Measurements from ENCODE around the gene CELA3A. TPM values are rescaled to one million over a fixed set of nuclear protein-coding genes. Genes with fewer than 3 reads are reported as not detected.

The CELA3A gene
- 0.23 TPM for total RNA-seq

DNA sequence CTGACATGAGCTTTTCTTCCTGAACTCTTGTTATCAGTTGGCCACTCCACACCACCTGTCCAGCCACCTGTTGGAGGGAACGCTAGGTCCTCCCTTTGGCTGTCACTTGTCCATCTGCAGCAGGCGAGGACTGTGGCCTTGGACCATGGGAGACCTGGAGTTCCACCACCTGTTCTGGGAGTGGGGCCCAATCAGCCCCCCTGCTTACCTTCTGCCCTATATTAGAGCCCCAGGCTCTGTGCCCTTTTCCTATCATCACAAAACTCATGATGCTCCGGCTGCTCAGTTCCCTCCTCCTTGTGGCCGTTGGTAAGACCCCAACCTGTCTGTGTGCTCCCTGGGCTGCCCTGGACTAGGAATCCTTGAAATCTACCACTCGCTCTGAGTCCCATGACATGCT is at the start of gene CELA3A:
CELA3A (plus strand) TSS at position 249 of the 400 bp plus-strand sequence; CDS start at position 267, 18 bp downstream.

GRCh38 chr1:21976703-21977239 is 24.7 kb upstream of the CELA3A start, which contains the start of gene CELA3B:
CELA3B (plus strand) TSS chr1:21977022; CDS start chr1:21977040, 18 bp downstream.

DNA sequence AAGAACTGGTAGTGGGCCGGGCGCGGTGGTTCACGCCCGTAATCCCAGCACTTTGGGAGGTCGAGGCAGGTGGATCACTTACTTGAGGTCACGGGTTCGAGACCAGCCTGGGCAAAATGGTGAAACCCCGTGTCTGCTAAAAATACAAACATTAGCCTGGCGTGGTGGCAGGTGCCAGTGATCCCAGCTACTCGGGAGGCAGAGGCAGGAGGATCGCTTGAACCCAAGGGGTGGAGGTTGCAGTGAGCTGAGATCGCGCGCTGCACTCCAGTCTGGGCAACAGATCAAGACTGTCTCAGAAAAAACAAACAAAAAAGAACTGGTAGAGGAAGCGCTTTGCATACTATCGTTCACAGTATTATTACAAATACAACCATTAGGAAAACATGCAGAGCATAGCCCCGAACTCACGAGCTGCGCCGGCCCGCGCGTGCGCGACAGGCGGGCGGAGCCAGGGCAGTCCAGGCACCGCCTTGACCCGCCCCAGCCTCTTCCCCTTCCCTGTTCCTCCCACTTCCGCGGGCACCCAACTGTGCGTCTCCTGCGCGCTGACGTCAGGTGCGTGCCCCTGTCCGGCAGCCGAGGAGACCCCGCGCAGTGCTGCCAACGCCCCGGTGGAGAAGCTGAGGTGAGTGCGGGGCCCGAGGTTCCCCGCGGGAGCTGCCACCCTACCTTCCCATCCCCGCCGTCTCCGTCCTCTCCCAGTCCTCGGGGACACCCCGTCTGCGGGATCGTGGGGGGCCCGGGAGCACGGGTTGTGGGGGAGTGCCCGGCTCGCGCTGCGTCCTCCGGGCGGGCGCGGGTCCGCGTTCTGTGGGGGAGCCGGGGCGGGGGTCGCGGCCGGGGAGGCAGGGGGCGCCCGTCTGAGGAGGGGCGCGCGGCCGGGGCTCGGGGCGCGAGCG is 50.9 kb downstream of the CELA3A start, which contains the start of gene CDC42:
CDC42 (plus strand) TSS at position 595 of the 902 bp plus-strand sequence. CDS start 25,770 bp downstream, outside the sequence.

Small RNA genes lying within 50 kb of the gene (small RNA-seq; reads per million reads assigned to genes)
- not detected for gene RN7SL186P (ENCODE audit: low replicate concordance)
- not detected for gene RN7SL386P (ENCODE audit: low replicate concordance)
- not detected for gene RNU6-1022P (ENCODE audit: low replicate concordance)
- gene RNU6-776P (ENCODE audit: low replicate concordance): not detected

Other genes with a start within 250 kb of the CELA3A start
- gene USP48, start 218.5 kb upstream of the CELA3A start, total RNA-seq: 46.0 TPM
- gene LDLRAD2, start 189.4 kb upstream of the CELA3A start, total RNA-seq: 0.23 TPM
- gene HSPG2, start 64.3 kb upstream of the CELA3A start, total RNA-seq: 313 TPM
- not detected for gene CELA3B, start 24.6 kb upstream of the CELA3A start, total RNA-seq
- 259 TPM for gene CDC42, start 51.1 kb downstream of the CELA3A start, total RNA-seq
- gene WNT4, start 141.4 kb downstream of the CELA3A start, total RNA-seq: 10.2 TPM

Measured in metanephros (tissue), 2 donors.